HG03378 (cell line): Measurements from ENCODE around the gene LBR.

ENCODE experiments used
- ATAC-seq: cut with Tn5 transposase; IDR thresholded peaks from one replicate; pipeline ENCODE4 v1.9.1; 2021; ENCODE audit warnings: mild to moderate bottlenecking, moderate library complexity; ENCODE audit not compliant: unreplicated experiment

Gene LBR

GRCh38 chr1:225464851-225465792 lies 37.3 kb upstream of the LBR start:
- no peak for ATAC-seq

DNA sequence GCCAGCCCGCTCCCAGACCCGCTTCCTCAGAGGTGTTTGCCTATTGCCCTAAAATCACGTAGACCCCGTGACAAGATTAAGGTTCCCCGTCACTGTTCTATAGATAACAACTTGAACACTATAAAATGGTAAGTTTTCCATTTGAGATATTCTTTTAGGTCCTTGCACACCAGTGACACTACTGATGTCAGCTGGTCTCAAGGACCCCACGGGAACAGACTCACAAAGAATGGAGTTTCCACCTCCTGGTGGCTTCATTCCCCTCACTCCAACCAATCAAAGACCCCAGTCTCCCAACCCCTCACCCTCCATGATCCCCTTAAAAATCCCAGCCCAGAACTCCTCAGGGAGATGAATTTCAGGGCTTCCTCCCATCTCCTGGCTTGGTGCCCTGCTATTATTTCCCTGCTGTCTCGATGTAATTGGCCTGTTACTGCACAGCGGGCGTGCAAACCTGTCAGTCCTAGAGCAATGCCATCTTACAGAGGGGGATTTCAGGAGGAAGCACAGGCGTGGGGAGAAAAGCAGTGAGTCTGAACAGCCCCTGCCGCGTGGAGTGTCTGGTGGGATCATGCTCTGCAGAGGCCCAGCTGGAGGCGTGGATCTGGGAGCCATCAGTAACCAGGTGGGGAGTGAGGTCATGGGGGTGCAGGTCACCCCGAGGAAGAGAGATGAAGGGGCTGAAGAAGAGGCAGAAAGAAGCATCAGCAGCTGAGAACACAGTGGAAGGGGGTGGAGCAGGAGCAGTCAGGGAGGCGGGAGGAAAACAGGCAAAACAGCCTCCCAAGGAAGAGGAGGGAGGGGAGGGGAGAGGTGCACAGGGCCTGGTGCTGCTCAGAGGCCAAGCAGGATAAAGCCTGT lies 35.1 kb upstream of the LBR start:
- ATAC-seq: no peak

DNA sequence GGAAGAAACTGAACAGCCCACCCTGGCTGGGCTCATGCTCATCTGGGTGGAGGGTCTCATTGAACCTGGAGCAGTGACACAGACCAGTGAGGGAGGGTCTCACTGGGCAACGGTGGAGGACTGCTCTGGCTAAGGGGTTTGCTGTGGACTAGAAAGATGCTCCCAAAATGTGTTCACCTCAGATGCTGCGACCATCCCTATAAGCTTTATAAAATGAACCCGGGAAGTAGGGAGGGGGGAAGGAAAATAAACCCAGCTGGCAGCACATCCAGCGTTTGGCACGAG lies 34.5 kb upstream of the LBR start:
- no peak for ATAC-seq

DNA sequence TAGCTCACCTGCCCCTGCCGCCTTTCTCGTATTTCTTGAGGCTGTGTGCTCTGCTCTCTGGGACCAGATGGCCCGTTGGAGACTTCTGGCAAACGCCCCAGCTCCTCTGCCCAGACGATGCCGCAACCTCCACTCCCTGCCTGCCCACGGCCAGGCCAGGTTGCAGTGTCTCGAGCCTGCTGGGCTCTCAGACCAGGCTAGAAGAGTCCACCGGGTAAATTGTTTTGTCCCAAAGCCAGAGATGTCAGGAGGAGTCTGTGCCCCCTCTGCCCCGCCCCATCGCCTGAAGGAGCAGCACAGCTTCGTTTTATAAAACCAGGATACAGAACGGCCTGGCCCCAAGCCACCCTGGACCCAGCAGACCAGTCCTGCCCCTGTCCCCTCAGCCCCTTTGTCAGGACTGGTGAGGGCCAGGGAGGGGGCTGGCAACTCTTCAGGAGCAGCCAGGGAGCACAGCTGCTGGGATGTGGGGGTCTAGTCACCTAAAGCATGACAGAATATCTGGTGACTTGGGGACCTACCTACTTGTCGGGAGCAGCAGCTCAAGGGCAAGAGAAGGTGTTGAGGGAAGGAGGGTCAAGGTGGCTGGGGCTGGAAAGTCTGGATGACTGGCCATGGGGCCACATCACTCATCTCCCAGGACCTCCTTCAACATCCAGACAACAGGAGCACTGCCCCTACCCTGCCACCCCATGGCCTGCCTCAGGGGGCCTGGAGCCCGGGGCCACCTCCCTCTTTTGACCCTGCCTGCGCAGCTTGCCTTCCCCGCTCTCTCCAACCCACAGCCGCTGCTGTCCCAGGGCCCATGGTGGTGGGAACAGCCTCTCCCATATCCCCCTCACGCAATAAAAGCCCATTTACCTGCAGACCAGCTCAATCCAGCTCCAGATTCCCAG lies 33.9 kb upstream of the LBR start:
- no peak for ATAC-seq

DNA sequence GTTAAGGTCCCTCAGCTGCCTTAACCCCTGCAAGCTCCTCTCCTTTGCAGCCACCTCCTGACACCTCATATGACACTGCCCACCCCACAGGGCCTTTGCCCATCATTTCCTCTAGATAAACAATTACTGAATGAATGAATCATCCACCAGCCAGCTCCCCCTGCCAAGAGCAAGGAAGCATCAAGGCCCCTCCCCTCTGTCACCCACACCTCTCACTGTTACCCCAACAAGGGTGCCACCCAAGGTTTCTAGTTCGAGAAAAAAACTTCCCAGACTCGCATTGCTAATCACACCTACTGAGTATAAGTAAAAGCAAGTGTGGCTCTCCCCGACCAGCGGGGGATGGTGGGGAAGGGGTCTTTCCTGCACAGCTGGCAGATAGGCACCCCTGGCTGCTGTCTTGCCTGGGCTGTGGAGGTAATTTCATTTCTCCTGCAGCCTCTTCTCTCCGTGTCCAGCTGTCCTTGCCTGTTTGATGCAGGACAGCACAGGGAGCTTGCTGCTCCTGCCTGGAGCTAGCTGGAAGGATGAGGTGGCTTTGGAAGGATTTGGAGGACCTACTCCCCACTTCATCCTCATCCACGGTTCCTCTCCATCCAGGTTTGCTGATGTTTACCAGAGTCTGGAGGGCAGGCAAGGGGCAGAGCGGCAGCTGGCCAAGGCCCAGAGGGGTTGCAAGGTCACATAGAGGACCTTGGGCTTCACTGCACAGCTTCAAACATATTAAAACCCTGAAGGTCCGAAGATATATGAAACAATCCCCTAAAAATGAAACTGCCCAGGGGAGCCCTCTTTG lies 33.1 kb upstream of the LBR start:
- ATAC-seq: no peak

DNA sequence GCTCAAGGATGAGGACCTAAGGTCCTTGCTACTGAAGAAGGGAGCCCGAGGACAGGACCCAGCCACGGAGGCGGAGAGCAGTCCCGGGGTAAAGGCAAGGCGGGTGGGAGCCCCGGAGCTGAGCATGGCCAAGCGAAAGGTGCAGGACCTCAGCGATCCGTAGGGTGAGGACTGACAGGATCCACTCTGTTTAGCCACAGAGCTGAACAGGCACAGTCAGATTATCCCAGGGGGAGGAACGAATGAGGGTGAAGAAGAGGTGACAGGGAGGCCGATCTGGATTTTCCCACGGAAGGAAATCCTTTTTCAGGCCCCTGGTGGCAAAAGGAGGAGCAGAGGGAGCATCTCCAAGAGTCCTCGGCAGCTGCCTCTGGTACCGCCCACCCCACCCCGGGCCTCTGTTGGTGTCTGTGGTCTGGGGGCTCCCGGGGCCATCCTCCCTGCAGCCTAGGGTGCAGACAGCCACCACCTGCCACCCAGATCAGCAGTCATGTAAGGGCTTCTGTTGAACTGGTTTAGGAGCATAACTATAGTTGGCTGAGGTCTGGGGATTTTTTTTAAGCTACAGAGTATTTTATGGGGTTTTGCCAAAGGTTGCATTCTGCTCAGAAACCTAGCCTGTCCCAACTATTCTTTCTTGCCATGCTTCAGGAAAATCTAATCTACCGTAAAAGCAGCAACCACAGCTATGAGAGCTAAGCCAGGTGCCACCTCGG lies 32.3 kb upstream of the LBR start:
- ATAC-seq: no peak

DNA sequence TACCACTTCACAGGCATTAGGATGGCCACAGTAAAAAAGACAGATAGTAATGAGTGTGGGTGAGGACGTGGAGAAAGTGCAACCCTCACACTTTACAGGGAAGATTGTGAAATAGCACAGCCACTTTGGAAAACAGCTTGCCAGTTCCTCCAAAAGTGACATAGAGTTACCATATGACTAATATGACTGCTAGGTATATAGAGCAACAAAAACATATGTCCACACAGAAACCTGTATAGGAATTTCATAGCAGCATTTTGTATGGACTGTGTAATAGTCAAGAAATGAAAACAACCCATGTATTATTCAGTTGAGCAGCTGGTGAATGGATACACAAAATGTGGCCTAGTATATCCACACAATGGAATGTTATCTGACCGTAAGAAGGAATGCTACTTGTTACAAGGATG lies 30.4 kb upstream of the LBR start:
- no peak for ATAC-seq

- ATAC-seq: peak; percentile 73
Measured at GRCh38 chr1:225454733-225455132, 26.9 kb upstream of the LBR start.

DNA sequence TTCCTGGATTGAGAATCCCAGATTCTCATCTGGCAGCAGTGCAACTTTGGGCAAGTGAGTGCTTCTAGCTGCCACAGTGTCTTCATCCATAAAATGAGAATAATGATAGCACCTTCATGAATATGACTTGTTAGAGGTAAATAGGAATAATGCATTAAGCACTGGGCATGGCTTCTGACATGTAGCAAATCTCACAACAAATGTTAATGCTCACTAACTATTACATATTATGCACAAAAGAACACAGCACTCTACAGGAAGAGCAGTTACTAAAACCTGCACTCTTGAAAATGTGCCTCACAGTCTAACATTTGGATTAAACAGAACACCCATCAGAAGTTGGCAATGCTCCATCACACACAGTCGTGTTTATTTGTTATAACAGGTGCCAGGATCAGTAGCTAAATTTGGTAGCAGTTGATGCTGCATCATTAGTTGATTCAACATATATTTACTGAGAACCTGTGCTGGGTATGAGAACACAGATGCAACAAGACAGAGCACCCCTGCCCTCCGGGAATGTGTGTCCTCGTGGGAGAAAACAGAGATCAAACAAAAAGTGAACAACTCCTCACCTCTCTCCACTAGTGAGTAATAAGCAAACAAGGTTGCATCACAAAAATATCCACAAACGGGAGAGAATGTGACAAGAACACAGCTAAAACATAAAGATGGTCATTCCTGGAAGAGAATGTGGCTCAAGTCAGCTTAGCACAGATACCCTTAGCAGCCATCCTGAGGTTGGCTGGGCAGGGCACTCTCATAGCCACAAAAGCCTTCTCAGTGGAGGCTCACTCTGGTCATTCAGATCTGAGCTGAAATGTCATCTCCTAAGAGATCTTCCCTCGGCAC lies 26.2 kb upstream of the LBR start:
- peak; percentile 27 for ATAC-seq

DNA sequence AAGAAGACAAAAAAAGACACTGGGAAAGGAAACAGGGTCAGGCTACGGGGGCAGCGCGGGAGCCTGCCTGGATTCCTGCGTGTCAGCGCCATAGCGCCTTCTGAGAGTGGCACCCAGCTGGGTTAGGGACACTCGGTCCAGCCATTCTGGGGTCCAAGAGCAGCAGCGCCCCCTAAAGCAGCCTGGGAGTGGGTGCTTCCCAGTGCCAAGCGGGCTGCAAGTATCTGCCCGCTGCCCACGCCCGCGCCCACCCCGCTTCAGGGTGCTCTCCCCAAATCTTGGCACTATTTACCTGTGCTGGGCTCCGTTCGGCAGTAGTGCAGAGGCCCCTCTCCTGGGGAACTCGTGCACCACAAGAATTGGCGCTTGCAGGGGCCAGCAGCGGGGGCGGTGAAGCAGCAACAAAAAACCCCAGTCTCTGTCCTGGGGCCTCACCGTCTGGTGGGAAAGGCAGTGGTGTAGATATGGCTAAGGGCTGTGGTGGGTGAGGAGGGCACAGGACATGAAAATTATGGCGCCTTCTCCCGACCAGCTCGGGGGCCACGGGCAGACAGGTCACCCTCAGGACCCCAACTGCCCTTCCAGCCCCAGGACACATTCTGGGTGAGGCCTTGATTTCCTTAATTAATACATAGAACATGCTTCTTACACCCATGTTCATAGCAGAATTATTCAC lies 24.1 kb upstream of the LBR start:
- no peak for ATAC-seq

- ATAC-seq: no peak
Measured at GRCh38 chr1:225451340-225451739, 23.5 kb upstream of the LBR start.

DNA sequence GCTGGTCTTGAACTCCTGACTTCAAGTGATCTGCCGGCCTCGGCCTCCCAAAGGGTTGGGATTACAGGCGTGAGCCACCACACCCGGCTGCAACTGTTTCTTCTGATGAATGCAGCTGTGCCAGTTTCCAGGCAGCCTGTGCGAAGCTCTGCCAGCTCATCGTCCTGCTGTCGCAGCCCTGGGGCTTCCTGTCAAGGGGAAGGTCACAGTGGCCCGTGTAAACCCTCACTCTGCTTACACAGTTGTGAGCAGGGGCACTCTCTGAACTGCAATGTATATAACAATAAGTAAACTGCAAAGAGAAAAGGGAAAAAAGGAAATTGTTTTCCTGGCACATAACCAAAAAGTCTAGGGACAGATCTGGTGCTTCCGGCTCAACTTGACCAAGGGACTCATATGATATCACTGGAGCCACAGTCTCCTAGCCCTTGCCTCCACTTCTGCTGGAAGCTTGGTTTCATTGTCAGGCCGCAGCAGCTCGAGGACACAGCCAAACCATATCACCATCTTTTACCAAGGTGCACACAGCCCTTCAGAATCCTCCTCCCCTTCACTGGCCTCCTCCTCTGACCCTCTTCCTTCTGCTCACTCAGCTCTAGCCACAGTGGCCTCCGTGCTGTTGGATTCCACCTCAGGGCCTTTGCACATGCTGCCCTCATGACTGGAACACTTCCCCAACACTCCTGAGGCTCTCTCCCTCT lies 22.8 kb upstream of the LBR start:
- no peak for ATAC-seq

- ATAC-seq: no peak
Measured at GRCh38 chr1:225449774-225450173, 21.9 kb upstream of the LBR start.

DNA sequence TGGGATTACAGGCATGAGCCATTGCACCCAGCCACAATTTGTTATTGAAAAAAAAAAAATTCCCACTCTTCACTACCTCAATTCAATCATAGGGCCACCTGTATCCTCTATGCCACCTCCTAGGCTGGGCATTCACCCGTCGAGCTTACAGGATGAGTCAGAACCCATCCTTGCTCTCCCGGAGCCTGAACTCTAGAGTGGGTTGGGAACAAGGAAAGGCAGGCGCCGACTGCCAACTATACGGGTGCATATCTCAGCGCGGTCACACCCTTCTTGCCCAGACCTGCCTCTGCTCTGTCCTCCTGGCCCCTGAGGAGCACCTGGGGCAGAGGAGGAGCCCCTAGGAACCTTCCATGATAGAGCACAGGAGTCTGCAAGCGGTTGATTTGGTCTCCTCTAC lies 21.4 kb upstream of the LBR start:
- ATAC-seq: no peak

DNA sequence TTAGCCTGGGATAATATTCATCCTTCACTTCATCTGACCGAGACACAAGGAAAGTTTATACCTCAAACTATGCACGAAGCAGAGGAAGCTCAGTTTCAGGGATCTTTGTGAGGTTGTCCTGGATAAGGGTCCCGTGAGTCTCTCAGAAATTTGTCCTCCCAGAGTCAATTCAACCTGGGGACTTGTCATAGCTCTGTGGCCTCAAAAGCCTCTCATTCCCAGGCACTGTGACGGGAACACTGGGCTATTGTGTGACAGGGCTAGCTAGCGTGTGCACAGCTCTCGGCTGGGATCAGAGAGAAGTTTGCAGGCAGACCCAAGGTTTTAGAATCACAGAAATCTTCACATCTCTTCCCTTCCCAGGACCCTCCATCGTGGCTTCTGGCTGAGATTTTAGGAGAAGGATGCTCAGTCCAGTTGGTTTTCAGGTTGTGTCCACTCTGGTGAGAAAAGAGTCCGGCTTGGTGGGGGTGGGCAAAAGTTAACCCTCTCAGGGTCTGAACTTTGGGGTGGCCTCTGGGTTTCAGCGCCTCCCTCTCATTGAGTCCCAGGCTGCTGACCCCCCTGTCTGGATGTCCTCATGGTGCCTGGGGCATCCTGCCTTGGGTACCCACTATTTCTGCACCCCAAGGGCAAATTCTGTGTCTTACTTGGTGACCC lies 20.4 kb upstream of the LBR start:
- no peak for ATAC-seq

- ATAC-seq: no peak
Measured at GRCh38 chr1:225447650-225448089, 19.8 kb upstream of the LBR start.
